GM13976 (cell line): ENCODE measurements around the gene CBX7.

ENCODE experiments used
- DNase-seq: peaks from one replicate; pipeline ENCODE4 v3.0.0; 2012; ENCODE audit warnings: low spot score
- in situ Hi-C: fragments of 300-500 bp; cut with MboI; formaldehyde crosslinking; loops from one replicate; pipeline ENCODE4 v1.12.0; 2022; ENCODE audit warnings: low sequenced_read_pairs, mixed read lengths, inconsistent platforms; ENCODE audit not compliant: unreplicated experiment
- TF ChIP-seq, protein P1 (sequence below): IDR thresholded peaks from 2 replicates; pipeline ENCODE4 v1.5.1; 2012; ENCODE audit warnings: borderline replicate concordance, mild to moderate bottlenecking; ENCODE audit not compliant: insufficient read depth; ENCODE audit errors: extremely low read depth, missing control alignments, control extremely low read depth

CBX7 gene

DNA sequence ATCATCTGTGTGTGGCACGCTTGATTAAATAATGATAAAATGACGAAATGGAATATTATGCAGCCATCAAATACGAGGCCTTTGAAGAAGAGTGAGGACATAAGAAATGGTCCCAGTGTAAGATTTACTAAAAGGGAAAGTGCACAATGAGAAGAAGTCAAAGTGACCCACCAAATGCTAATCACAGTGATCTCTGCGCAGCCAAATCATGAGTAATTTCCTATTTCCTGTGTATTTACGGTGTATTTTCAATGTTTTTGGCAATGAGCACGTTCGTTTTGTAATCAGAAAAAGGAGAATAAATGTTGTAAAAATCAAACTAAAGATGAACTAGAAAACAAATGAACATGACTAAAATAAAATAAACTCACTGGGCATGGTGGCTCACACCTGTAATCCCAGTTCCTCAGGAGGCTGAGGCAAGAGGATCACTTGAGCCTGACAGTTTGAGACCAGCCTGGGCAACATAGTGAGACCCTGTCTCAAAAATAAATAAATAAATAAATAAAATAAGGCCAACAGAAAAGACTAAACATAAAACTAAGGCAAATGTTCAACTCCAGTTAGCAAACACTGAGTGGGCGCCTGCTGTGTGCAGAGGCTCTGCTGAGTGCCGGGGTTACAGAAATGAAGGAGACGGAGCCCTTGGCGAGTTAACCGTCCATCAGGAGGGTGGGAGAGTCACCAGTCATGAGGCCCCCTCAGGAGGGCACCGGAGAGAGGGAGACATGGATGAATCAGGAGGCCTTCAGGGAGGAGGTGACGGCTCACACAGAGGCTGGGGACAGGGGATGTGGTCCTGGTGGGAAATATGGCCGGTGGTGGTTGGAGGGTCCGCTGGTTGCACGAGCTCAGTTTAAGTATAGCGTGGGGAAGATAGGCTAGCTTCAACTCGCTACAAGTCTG, 26.0 kb upstream of the CBX7 start:
- TF ChIP-seq, protein P1, sequence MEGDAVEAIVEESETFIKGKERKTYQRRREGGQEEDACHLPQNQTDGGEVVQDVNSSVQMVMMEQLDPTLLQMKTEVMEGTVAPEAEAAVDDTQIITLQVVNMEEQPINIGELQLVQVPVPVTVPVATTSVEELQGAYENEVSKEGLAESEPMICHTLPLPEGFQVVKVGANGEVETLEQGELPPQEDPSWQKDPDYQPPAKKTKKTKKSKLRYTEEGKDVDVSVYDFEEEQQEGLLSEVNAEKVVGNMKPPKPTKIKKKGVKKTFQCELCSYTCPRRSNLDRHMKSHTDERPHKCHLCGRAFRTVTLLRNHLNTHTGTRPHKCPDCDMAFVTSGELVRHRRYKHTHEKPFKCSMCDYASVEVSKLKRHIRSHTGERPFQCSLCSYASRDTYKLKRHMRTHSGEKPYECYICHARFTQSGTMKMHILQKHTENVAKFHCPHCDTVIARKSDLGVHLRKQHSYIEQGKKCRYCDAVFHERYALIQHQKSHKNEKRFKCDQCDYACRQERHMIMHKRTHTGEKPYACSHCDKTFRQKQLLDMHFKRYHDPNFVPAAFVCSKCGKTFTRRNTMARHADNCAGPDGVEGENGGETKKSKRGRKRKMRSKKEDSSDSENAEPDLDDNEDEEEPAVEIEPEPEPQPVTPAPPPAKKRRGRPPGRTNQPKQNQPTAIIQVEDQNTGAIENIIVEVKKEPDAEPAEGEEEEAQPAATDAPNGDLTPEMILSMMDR: no peak
- in situ Hi-C loops: no loop called here

GRCh38 chr22:39177791-39178190, 25.3 kb upstream of the CBX7 start:
- in situ Hi-C loops: no loop called here
- no peak for DNase-seq
- TF ChIP-seq, protein P1: no peak

More for the DNA sequence above, 26.0 kb upstream of the CBX7 start:
- no peak for DNase-seq

DNA sequence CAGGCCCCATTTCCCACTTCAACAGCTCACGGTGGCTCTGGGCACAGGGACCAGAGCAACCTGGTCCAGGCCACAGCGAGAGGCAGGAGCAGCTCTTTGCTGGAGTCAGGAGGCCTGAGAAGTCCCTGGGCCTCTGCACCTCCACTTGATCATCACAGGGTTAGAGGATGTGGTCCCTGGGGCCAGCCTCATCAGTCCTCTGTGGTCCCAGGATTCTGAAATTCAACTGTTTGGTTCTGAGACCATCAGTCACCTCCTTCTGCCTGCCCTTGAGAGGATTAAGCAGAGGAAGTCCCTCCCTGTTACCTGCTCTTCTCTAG, 24.9 kb upstream of the CBX7 start:
- in situ Hi-C loops: no loop called here
- peak; percentile 27 for DNase-seq

DNA sequence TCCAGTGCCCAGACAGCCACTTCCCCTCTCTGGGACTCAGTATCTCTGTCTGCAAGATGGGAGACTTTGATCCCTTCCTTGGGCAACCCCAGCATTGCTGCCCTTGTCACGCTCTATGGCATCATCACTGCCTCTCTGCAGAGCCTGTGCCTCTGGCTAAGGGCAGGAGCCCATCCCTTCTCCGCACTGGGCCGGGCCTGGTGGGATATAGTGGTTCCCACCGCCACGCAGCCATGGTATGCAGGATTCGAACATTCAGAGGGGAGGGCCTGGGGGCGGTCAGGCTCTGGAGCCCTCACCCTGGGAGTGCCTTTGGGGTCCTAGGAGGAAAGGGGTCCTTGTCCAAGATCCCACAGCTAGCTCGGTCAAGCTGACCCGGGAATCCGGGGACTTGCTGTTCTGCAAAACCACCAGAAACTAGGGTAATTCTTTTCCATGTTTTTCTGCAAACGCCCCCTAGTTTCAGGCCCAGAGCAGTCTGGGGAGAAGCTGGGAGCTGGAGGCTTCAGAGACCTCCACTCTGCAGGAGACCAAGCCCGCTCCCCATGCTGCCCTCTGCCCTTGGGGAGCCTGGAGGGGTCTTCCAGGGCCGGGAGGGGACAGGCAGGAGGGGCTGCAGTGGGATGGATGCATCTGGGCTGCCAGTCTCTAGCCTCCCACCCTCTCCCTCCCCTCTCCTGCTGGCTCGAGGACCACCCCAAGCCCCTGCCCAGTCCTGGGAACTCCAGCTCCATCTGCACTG, 24.4 kb upstream of the CBX7 start:
- TF ChIP-seq, protein P1: no peak
- in situ Hi-C loops: no loop called here
- DNase-seq: no peak

More for the DNA sequence above, 24.9 kb upstream of the CBX7 start:
- TF ChIP-seq, protein P1: no peak

- in situ Hi-C loops: no loop called here
- DNase-seq: peak; percentile 21
- TF ChIP-seq, protein P1: no peak
These were observed 23.7 kb upstream of the CBX7 start for GRCh38 chr22:39176143-39176713.

GRCh38 chr22:39175353-39176142, 23.1 kb upstream of the CBX7 start:
- TF ChIP-seq, protein P1: no peak
- in situ Hi-C loops: no loop called here
- DNase-seq: peak; percentile 21
